TTC549 (cell line): ENCODE data around the gene LCTL.
"Not testable (repeated sequence)": the region's sequence is repeated elsewhere in the genome, so short reads cannot be mapped to it uniquely, and the experiment has no call there.

Experiments used
- FAIRE-seq: peaks from 2 replicates; lab custom pipeline; 2012; peaks lifted over from hg19 to GRCh38; lab: Jason Lieb, UNC

LCTL gene

DNA sequence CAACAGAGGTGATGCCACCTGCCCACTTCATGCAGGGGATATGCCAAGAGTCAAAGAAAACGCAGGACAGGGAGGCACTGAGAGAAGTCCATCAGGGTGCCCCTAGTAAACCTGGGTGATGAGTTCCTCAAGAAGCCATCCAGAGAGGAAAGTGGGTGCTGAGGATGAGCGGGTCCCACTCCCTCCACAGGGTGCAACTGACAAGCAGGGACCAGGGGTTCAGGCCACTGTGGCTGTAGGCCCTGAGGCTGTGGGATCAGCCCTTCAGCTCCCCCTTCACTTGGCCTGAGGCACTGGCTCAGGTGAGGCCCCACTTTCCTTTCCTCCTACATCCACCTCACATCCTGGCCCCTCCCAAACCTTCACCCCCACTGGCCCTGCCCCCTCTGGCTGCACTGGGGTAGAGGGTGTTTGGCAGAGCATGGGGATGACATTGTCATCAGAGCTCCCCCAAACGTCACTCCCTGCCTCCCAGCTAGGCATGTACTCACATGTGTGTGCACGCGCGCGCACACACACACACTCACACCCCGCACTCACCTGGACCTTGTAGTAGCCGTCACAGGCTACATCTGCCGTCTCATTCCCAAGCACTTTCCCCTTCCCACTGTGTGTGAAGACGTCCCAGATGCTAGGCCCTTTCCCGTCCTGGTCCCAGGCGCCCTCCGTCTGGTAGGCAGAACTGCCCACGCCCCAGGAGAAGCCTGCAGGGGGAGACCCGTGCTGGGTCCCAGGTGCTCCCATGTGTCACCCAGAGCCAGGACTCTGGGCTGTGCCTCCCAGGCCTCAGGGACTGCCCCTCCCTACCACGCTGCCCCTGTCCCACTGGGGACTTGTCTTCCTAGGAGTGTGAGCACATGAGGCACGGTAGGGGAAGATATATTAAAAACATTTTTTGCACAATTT, 1.4 kb downstream of the LCTL start:
- no peak for FAIRE-seq

DNA sequence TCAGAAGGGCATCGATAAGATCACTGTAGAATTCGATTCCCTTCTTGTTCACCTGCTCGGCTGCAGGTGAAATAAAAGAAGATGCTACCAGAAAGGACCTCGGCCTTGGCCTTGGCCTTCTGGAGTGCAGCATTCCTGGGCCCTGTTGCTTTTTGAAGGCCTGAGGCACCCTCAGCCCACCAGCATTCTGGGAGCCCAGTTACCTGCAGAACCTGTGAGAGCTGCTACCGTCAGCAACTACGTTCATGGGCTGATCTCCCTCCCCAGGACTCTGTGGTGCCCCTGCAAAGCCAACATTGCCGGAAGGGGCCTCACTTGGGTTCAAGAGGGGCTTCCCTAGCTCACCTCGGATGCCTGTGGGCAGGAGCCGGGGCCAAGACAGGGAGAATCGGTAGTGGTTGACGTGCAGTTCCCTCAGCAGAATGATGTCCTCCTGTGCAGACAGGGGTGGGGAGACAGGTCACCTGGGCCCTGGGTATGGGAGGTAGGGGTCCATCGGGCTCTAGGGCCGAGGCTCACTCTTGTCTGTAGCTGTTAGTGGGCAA, 2.2 kb downstream of the LCTL start:
- no peak for FAIRE-seq

DNA sequence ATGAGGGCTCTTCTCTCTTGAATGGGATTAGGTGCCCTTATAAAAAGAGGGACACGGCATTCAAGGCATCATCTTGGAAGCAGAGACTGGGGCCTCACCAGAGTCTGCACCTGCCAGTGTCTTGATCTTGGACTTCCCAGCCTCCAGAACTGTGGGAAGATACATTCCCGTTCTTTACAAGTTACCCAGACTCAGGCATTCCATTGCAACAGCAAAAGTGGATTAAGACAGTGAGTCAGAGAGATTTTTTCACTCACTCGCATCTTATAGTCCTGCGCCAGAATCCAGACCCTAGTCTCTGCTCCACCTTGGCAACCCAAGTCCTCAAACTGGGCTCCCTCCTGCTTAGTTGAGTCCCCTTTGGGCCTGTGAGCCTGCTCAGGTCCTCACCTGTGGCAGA, 2.7 kb downstream of the LCTL start:
- FAIRE-seq, result no peak

DNA sequence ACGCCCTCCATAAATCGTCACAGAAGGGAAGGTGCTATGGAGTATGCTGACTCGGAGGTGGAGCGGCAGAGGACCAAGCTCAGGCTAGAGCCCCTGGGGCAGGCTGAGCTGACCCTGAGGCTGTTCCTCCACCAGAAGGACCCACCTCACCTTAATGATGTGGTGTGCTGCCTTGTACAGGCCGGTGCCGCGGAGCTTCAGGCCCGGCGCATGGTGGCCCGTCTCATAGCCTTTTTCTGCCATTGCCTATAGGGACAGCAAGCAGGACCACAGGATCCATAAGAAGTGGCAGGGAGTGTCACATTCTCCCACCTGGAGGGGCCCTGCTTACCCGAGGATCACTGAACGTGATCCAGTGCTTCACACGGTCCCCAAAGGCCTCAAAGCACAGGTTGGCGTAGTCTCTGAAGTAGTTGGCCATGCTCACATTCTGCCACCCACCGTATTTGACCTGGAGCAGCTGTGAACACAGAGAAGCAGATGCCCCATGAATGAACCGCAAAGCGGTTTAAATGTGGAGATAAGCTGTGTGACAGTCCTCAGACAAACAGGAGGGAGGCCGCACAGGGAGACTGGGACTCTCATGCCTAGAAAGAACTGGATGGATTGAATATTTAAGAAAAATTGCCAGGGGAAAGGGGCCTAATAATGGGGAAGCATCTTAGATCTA, 4.8 kb downstream of the LCTL start:
- FAIRE-seq, result no peak

DNA sequence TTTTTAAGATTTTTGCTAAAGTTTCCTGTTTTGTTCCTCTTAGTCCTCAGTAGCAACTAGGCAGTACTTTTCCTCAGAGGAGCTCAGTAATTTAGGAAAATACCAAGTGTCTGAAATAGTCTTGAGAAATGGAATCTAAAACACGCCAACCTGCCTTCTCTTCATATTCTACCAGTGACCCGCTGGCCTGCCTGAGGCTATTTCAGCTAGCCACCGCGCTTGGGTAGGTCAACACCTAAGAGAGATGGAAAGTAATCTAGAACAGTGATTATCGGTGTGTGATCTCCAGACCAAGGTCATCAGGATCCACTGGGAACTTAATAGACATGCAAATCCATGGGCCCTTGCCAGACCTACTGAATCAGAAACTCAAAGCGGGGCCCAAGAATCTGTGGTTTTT, 7.5 kb downstream of the LCTL start:
- FAIRE-seq, result no peak

DNA sequence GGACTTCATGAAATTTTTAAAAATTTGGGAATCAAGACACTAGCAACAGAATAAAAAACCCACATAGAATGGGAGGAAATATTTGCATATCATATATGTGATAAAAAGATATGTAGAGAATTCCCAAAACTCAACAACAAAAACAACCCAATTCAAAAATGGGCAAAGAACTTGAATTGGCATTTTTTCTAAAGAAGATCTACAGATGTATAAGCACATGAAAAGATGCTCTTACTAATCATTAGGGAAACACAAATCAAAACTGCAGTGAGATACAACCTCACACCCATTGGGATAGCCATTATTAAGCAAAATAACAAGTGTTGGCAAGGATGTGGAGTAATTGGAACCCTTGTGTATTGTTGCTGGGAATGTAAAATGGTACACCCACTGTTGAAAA, 10.1 kb downstream of the LCTL start:
- FAIRE-seq, result no peak

DNA sequence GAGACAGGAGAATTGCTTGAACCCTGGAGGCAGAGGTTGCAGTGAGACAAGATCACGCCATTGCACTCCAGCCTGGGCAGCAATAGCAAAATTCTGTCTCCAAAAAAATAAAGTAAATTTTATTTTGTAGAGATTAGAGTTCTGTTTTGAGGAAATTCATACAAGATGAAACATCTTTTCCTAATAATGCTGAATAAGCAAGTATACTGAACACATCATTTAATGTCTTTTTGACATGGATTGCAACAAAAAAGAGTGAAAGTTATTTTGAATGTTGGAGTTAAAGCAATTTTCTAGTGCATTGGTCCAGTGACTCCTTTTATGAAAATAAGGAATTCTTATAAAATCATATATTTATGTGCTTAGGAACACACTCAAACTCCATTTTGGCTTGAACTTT, 20.5 kb downstream of the LCTL start:
- no peak for FAIRE-seq

DNA sequence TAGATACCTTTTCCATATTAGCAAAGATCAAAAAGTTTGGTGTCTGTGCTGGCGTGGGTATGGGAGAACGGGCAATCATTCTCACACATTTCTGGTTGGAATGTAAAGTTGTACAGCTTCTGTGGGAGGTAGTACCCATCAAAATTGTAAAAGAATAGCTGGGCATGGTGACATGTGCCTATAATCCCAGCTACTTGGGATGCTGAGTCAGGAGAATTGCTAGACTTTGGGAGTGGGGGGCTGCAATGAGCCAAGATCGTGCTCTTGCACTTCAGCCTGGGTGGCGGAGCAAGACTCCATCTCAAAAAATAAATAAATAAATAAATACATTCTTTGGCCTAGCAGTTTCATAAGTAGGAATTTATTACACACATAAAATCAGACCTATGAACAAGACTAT, 22.9 kb downstream of the LCTL start:
- no peak for FAIRE-seq

DNA sequence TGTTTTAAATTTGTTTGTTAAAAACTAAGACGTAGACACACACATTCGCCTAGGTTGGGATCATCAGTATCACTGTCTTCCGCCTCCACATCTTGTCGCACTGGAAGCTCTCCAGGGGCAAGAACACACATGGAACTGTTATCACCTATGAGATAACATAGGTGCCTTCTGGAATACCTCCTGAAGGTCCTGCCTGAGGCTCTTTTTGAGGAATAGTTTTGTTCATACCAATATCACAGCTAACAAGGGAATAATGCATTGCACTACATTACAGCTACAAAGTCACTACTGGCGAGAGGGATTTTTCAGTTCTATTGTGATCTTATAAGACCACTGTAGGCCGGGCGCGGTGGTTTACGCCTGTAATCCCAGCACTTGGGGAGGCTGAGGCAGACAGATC, 30.7 kb downstream of the LCTL start:
- FAIRE-seq, result no peak

DNA sequence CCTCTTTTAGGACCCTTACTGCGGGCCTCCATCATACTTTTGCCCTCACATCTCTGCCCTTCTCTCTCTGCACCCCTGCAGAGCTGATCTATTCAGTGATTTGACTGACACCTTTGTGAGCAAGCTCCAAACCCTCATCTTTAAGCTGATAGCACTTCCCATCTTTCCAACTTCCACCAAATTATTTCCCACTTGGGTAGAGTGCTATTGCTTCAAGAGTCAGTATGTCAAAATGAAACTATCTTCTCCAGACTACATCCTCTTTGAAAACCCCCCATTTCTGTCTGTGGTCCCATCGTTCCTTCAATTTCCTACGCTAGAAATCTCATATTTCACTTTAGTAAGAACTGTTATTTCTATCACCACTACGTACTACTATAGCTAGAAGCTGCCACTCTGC, 41.0 kb downstream of the LCTL start:
- FAIRE-seq, result no peak

DNA sequence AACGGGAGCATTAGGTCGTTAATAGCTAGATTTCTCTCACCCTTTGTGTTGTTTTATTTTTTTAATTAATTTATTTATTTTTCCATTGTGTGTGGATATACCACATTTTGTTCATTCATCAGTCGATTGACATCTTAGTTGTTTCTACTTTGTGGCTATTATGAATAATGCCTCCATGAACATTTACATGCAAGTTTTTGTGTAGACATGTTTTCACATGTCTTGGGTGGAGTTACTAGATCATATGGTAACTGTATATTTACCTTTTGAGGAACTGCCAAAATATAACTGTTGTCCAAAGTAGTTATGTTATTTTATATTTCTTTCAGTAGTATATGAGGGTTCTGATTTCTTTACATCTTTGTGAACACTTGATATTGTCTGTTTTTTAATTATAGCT, 41.9 kb downstream of the LCTL start:
- FAIRE-seq, result no peak

DNA sequence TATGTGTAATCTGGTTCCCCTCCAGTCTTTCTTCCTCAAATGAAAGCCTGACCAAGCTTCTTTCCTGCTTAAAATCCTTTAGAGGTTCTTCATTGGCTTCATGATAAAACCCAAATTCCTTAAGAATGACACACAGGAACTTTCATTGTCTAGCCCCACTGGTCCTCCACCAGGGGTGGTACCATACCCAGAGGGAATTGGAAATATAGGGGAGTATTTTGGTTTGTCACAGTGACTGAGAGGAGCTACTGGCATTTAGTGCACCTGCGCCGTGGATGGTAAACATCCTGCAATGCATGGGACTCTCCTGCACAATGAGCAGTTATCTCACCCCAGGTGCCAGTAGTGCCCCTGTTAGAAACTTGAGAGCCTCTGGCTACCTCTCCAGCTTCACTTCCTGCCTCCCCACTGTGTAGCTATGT, 49.9 kb downstream of the LCTL start:
- FAIRE-seq, result no peak

DNA sequence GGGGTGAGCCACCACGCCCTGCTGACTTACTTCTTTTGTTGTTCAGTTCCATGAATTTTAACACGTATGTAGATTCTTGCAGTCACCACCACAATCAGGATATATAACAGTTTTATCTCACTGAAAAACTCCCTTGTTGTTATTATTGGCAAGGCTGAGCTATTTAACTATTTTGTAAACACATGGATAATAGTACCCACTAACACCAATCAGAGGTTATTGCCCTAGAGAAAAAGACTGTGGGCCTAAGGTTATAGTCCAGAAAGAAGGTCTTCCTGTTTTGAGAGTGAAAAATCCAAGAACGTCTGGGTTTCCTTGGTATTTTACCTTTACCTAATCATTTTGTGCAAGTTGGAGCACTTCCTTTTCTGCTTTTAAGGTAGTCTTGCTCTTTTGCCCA, 51.2 kb downstream of the LCTL start:
- FAIRE-seq, result no peak

DNA sequence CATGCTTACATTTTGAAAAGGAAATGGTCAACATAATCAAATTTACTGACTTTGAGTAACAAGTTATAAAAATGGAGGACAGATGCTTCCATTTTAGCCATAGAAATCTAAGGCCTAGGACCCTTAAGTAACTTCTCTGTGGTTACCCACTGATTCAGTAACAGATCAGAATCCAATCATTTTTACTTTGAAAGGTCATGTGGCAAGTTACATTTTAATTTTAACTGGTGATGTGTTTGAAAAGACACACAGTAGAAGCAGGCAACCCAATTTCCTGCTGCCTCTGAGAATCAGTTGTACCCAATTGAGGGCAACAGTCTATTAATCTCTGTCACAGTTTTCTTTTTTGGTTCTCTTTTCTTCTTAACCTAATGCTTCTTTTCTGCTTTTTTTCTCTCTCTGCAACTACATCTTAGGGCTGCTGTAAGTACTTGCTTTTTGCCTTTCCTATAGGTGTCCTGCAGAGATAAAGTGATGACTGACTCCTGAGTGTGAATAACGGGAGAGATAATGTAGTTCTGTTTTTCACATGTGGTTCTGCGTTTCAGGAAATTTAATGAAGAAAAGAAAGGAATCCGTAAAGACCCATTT, 57.4 kb downstream of the LCTL start:
- no peak for FAIRE-seq

DNA sequence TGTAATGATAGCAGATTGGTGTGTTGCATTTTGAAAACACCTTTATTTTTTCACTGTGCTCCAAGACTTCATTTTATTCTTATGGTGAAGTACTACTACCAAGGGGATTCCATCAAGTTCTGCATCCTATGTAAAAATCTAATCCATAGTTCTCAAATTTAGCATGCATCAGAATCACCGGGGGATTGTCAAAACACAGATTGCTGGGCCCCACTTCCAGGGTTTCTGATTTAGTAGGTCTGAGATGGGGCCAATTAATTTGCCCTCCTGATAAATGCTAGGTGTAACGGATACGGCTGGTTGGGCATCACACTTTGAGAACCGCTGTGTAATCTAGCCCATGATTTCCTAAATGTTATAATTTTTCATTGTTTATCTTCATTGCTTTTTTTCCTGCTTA, 60.0 kb downstream of the LCTL start:
- no peak for FAIRE-seq

DNA sequence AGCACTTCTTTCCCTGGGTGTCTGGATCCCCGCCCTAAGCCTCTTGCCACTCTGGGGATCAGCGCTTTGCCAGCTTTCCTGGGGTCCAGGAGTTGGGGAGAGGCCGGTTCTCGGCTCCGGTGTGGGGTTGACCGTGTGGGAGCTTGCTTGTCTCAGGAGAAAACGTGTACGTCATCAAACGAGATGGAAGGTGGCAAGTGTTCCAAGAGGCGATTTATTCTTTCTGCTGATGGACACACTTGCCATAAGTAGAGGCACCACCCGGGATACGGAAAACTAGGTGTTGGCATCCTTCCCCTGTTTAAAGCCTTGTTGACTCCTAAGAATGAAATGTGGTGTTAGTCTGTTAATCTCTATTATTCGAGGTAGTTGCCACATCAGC, 60.4 kb downstream of the LCTL start:
- FAIRE-seq, result no peak

DNA sequence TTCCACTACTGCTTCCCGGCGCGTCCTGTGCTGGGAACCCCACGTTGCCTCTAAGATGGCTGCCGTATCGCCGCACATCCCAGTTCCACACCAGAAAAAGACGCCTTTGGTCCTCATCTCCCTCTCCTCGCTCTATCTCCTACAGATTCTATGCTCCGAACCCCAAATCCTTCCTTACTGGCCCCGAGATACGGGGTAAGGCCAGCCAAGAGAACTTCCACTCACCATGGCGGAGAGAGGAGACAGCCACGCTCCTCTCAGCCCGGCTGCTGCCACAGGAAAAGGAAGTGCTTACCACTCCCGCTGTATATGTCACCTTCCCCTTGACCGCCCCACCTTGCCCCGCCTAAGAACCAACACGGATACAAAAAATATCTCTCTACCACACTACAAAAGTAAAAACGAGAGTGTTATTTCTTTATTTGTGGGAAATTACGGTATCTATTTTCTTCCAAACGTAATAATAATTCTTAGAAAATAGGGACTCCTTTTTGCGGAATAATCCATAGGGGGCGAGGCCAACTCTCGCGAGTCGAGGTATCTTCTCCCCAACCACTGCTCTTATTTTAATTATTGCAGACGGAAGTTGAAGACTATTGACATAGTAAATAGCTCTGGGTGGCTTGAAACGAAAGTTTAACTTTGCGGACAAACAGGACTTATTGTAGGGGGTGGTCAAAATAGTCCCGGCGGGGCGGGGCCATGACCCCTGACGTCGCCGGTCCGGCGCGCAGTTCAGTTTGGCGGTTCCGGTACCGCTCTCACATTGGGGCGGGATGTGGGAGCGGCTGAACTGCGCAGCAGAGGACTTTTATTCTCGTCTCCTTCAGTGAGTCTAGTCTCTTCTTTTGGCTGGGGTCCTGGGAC, 61.0 kb downstream of the LCTL start, which contains the start of the genes RPL4 and ZWILCH:
Gene RPL4, minus strand, starts transcription at position 293 of the 867 bp plus-strand sequence. Its CDS starts 65 bp downstream, at position 228.
Gene ZWILCH, plus strand, starts transcription at position 764 of the 867 bp plus-strand sequence. Its CDS starts 13 bp downstream, at position 777.
- FAIRE-seq, result no peak

DNA sequence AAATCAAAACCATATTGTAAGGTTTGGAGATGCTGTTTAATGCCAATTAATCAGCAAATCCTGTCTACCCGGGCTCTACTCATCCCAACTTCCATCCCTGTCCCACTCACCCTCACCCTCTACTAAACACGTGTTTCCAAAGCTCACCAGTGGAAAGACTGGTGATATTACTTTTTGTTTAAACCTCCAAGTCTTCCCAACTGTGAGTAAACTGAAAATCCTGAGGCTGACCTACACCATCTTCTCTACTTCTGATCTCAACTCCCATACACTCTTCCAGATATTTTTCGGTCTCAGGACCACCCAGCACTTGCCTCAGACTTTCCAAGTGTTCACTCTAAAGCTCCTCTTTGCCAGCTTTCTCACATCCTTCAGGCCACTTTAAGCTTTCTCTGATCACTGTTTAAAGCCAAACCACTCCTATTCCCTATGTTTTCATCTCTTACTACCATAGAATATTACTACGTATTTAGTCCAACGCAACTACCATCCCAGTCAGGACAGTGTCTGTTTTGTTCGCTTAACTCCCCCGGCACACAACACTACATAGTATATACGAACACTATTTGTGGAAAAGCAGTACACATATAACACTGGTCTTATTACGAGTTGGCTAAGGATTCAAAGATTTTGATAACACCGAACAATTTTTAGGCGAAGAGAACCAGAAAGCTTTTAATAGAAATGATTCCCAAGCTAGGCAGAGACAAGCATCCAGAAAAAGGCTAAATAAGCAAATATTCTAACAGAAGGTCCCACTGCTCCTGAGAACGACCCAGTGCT, 61.8 kb downstream of the LCTL start:
- no peak for FAIRE-seq

DNA sequence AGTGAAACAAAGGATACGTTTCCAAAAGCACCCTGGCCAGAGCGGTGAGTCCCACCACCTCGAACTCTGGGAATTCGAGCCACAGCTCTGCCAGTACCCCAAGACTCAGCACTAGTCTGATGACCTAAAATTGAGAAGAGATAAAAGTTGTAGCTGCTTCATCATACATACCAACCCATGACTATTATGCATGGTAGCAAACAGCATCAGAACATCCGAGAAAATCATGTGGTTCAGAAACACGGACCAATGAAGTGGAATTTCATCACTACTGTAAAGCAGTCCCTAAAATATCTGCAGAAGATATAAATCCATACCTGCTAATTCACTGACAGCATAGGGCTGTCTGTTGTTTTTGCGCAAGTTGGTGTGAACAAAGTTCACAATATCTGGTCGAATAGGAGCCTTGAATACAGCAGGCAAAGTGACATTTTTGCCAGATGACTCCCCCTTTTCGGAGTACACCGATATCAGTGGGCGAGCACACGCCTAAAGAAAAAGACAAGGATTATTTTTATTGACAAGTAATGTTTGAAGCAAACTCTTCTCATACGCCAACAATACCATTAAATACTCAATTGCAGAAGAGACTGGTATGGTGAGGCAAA, 62.7 kb downstream of the LCTL start:
- not testable (repeated sequence) for FAIRE-seq

DNA sequence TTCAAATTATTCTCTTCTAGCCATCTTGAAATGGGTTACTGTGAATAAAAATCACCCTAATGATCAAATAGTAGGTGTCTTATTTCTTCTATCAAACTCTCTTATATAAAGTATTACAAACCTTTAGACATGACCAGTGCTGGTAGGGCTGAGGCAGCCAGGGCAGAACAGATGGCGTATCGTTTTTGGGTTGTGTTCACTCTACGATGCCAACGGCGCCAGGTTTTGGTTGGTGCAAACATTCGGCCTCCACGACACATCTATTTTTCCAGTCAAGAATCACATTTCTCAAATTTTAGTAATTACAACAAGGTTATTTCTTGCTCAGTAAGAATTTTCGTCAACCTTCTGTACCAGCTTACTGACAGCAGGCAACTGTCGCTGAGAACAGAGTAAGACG, 63.3 kb downstream of the LCTL start:
- FAIRE-seq, result no peak

DNA sequence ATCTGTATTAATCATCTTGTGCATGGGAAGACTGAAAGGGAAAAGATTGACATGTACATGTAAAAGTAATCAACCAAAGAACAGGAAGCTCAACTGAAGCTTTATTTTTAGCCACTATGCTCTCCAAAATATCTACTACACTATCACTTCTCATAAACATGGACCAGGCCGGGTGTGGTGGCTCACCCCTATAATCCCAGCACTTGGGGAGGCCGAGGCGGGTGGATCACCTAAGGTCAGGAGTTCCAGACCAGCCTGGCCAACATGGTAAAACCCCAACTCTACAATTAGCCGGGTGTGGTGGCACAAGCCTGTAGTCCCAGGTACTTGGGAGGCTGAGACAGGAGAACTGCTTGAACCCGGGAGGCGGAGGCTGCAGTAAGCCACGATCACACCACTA, 65.5 kb downstream of the LCTL start:
- not testable (repeated sequence) for FAIRE-seq
